OCI-LY3 (cell line): ENCODE results near the gene AKR1E2.

Experiments used
- H2AFZ ChIP-seq: fragments of 200-600, 300-600 bp; shearing (Covaris generic); 2 replicates; pipeline ENCODE4 v1.6.0; 2014; ENCODE audit warnings: antibody characterized with exemption, low read depth, low read length
- H3K27ac ChIP-seq: fragments of 200-600, 300-600 bp; sonication (generic); 2 replicates; pipeline ENCODE4 v1.5.1; 2014; ENCODE audit warnings: mild to moderate bottlenecking, low read length, moderate library complexity, mixed read lengths
- H3K27me3 ChIP-seq: fragments of 200-600, 300-600 bp; sonication (generic); 2 replicates; pipeline ENCODE4 v1.6.1; 2014; ENCODE audit warnings: low read depth, low read length, mixed read lengths
- H3K36me3 ChIP-seq: fragments of 200-600, 300-600 bp; sonication (generic); replicated peaks from 2 replicates; pipeline ENCODE3; 2014; ENCODE audit warnings: low read depth, low read length, mixed read lengths
- H3K4me1 ChIP-seq: fragments of 300-600, 200-600 bp; sonication (generic); 2 replicates; pipeline ENCODE4 v1.6.1; 2014; ENCODE audit warnings: low read length, mixed read lengths
- H3K4me2 ChIP-seq: fragments of 200-600, 300-600 bp; sonication (generic); 2 replicates; pipeline ENCODE4 v1.6.1; 2014; ENCODE audit warnings: low read length, mixed read lengths
- H3K4me3 ChIP-seq: fragments of 300-600, 200-600 bp; sonication (generic); 2 replicates; pipeline ENCODE4 v1.5.1; 2014; ENCODE audit warnings: antibody characterized with exemption, mild to moderate bottlenecking, low read length, moderate library complexity
- H3K79me2 ChIP-seq: fragments of 300-600, 200-600 bp; shearing (Covaris generic); 2 replicates; pipeline ENCODE4 v1.6.1; 2014; ENCODE audit warnings: mild to moderate bottlenecking, low read length, mixed read lengths
- H3K9ac ChIP-seq: fragments of 300-600, 200-600 bp; shearing (Covaris generic); 2 replicates; pipeline ENCODE4 v1.6.0; 2014; ENCODE audit warnings: mild to moderate bottlenecking, low read length, moderate library complexity
- H3K9me3 ChIP-seq: fragments of 200-600, 300-600 bp; shearing (Covaris generic); 2 replicates; pipeline ENCODE4 v1.6.1; 2014; ENCODE audit warnings: low read length, mixed read lengths; ENCODE audit not compliant: insufficient read depth
- H4K20me1 ChIP-seq: fragments of 200-600, 300-600 bp; sonication (generic); 2 replicates; pipeline ENCODE4 v1.6.1; 2016; ENCODE audit warnings: low read length, mixed read lengths; ENCODE audit not compliant: insufficient read depth
- EZH2phosphoT487 ChIP-seq: fragments of 200-600 bp; shearing (Covaris generic); IDR thresholded peaks from 2 replicates; pipeline ENCODE4 v1.6.1; 2018; ENCODE audit warnings: antibody characterized with exemption, mixed run types, low read depth
- TF ChIP-seq, protein P1 (sequence below): fragments of 200-600, 300-600 bp; sonication (generic); IDR thresholded peaks from 2 replicates; pipeline ENCODE4 v1.5.1; 2014; ENCODE audit warnings: antibody characterized with exemption, low read length, low read depth

The AKR1E2 gene

DNA sequence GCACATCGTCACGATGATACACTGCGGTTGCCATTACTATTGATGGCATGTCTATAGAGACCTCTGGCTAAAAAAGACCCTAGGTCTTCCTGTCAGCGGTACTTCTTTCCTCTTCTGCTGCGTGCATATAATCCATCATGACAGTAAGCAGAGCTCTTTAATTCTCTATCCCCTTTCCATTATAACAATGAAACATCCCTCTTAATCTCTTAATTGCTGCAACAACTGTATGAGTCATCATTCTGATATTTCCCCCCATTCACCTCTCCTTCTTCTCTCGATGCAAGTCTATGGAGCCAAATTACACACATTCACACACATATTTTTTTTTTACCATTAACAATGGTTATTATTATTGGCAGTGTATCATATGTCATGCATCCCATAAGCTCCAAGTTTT is 45.2 kb upstream of the AKR1E2 start:
- H4K20me1 ChIP-seq: no peaks in the 10 kb centered on the region
- peaks cover 12% of the 10 kb centered on the region for H3K4me1 ChIP-seq
- no peak overlapping the region for H2AFZ ChIP-seq
- TF ChIP-seq, protein P1, sequence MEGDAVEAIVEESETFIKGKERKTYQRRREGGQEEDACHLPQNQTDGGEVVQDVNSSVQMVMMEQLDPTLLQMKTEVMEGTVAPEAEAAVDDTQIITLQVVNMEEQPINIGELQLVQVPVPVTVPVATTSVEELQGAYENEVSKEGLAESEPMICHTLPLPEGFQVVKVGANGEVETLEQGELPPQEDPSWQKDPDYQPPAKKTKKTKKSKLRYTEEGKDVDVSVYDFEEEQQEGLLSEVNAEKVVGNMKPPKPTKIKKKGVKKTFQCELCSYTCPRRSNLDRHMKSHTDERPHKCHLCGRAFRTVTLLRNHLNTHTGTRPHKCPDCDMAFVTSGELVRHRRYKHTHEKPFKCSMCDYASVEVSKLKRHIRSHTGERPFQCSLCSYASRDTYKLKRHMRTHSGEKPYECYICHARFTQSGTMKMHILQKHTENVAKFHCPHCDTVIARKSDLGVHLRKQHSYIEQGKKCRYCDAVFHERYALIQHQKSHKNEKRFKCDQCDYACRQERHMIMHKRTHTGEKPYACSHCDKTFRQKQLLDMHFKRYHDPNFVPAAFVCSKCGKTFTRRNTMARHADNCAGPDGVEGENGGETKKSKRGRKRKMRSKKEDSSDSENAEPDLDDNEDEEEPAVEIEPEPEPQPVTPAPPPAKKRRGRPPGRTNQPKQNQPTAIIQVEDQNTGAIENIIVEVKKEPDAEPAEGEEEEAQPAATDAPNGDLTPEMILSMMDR: no peak
- no peak for TF ChIP-seq EZH2phosphoT487
- no peaks in the 10 kb centered on the region for H3K79me2 ChIP-seq
- no peak overlapping the region for H3K4me3 ChIP-seq
- no peaks in the 10 kb centered on the region for H3K9me3 ChIP-seq
- no peak overlapping the region for H3K9ac ChIP-seq
- H3K27me3 ChIP-seq: no peaks in the 10 kb centered on the region
- no peak overlapping the region for H3K4me2 ChIP-seq
- no peak overlapping the region for H3K27ac ChIP-seq
- no peaks in the 10 kb centered on the region for H3K36me3 ChIP-seq

GRCh38 chr10:4781955-4782354 is 44.1 kb upstream of the AKR1E2 start:
- Histone ChIP-seq H4K20me1 (no peaks in the 10 kb centered on the region), H3K4me2 (no peak overlapping the region)
- TF ChIP-seq EZH2phosphoT487: no peak
- TF ChIP-seq, protein P1: no peak

GRCh38 chr10:4784667-4785333 is 41.2 kb upstream of the AKR1E2 start:
- no peak overlapping the region for H2AFZ ChIP-seq
- H3K4me3 ChIP-seq: no peak overlapping the region
- no peak overlapping the region for H3K4me2 ChIP-seq
- no peaks in the 10 kb centered on the region for H3K79me2 ChIP-seq
- no peak for TF ChIP-seq EZH2phosphoT487
- TF ChIP-seq, protein P1: no peak
- no peaks in the 10 kb centered on the region for H4K20me1 ChIP-seq
- no peak overlapping the region for H3K27ac ChIP-seq
- H3K4me1 ChIP-seq: no peaks in the 10 kb centered on the region
- H3K9ac ChIP-seq: no peak overlapping the region
- H3K36me3 ChIP-seq: no peaks in the 10 kb centered on the region
- H3K9me3 ChIP-seq: no peaks in the 10 kb centered on the region
- H3K27me3 ChIP-seq: no peaks in the 10 kb centered on the region

More at GRCh38 chr10:4781955-4782354, 44.1 kb upstream of the AKR1E2 start:
- Histone ChIP-seq H3K27ac (no peak overlapping the region), H3K36me3 (no peaks in the 10 kb centered on the region), H3K79me2 (no peaks in the 10 kb centered on the region), H3K4me1 (peaks cover under 1% of the 10 kb centered on the region; the same call in 1 of the 2 replicates), H3K9ac (no peak overlapping the region), H3K4me3 (no peak overlapping the region), H2AFZ (no peak overlapping the region), H3K27me3 (no peaks in the 10 kb centered on the region), H3K9me3 (no peaks in the 10 kb centered on the region)

DNA sequence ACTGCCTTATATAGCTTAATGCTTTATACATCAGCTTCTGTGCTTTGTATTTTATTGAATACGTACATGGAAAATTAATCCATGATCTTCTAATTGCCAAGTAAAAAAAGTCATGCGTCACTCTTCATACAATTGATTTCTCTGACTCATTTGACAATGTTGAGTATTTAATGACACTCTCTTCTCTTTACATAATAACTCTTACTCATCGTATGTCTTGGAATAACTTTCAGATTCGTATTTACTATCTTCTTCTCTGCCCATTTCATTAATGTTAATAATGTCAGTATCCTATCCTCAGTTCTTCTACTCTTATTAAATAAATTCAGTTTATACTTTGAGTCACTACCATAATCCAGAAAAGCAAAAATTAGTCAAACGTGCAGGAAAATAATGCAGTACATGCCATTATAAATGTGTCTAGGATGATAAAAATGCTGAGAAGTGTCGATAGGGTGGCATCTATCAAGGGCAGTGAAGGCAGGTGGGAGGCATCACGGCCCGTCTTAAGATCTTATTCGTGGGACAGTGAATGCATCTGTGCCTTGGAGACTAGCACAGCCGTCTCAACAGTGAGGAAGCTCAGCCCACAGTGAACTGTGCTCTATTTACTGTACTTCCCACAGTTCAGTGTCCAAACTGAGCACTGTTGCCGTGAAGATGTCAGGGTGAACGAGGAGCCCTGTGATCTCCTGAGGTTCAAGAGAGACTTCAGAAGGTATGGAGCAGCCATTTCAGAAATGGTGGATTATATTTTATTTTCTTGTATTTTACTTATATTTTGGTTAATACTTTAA is 39.8 kb upstream of the AKR1E2 start:
- Histone ChIP-seq H3K4me3 (no peak overlapping the region), H2AFZ (no peak overlapping the region), H3K4me2 (no peak overlapping the region), H3K27ac (no peak overlapping the region), H3K9ac (no peak overlapping the region), H4K20me1 (no peaks in the 10 kb centered on the region), H3K79me2 (no peaks in the 10 kb centered on the region), H3K36me3 (no peaks in the 10 kb centered on the region), H3K9me3 (no peaks in the 10 kb centered on the region), H3K27me3 (no peaks in the 10 kb centered on the region), H3K4me1 (no peaks in the 10 kb centered on the region)
- TF ChIP-seq, protein P1: no peak
